Adrenal gland (tissue), 5 donors: ENCODE data around the gene C1orf122.

Source experiments
- CTCF ChIP-seq, 6 experiments: fragments of 450-650 bp in 4 of 6; fragments of 200-600 bp in 2 of 6; sonication (generic) in 1 of 6; IDR thresholded peaks; 1 replicate in 5 of 6; 2 replicates in 1 of 6; pipeline versions ENCODE4 v1.5.1 to v1.8.0; 2016 to 2021; ENCODE audit warnings: antibody characterized with exemption in 6 of 6, mild to moderate bottlenecking in 2 of 6, moderate library complexity in 1 of 6
- POLR2A ChIP-seq, 2 donors: fragments of 450-650 bp; IDR thresholded peaks; one replicate each; pipeline ENCODE4 v1.6.1; 2017; ENCODE audit warnings: antibody characterized with exemption in 2 of 2, mild to moderate bottlenecking in 2 of 2, moderate library complexity in 1 of 2
- donor health status: DM: no; HTN: no; CAD: no.

DNA sequence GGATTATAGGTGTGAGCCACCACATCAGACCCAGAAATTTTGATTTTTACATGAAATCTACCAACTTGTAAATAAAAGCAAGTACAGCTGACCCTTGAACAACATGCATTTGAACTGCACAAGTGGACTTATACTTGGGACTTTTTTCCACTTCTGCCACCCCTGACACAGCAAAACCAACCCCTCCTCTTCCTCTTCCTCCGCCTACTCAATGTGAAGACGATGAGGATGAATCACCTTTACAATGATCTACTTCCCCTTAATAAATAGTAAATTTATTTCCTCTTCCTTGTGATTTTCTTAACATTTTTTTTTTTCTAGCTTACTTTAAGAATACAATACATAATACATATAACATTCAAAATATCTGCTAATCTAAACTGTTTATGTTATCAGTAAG is 17.9 kb downstream of the C1orf122 start:
- TF ChIP-seq CTCF (IDR thresholded peaks at IDR 0.05) (no peak), POLR2A (IDR thresholded peaks at IDR 0.05) (no peak)
